CMK (cell line): ENCODE results near the gene SLC7A4.

Source experiments
- DNase-seq: peaks from one replicate; pipeline ENCODE4 v3.0.0-alpha.2; 2010; ENCODE audit warnings: low read depth

SLC7A4 gene

DNA sequence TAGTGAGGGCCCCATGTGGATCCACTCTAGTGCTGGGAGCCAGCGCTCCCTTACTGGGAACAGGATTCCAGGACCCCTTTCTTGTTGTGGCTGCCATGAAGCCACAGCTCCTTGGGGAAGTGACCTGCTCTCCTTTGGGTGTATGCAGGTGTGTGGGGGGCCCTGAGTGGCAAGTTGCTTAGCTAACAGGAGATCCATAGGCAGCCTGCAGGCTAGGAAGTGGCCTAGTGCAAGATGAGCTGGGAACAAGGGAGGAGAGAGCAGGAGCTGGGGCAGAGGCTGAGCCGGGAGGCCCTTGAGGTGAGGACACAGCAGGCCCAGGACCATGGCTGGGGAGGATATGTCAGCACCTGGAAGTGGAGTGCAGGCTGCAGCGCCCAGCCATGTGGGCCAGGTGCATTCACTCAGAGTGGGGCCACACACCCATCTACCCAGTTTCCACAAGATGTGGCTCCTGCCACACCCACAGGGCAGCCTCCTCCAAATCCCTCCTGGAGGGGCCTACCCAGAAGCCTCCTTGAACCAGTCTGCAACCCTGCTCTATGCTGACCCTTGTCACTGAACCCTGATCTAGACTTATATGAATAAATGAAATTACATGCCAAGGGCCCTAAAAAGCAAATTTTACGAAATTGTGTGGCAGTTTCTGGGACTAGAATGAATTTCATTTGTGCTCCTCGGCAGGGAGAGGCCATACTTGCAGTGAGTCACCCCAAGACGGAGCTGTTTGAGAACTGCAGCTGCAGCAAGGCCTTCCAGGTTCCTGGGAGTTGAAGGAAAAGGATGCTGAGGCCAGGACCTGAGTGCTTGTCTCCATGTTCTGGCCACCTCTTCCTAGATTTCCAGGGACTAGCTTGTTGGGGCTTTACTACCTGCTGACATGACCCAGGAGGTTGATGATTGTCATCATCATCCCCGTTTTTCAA lies 33.7 kb downstream of the SLC7A4 start:
- DNase-seq = no peak

DNA sequence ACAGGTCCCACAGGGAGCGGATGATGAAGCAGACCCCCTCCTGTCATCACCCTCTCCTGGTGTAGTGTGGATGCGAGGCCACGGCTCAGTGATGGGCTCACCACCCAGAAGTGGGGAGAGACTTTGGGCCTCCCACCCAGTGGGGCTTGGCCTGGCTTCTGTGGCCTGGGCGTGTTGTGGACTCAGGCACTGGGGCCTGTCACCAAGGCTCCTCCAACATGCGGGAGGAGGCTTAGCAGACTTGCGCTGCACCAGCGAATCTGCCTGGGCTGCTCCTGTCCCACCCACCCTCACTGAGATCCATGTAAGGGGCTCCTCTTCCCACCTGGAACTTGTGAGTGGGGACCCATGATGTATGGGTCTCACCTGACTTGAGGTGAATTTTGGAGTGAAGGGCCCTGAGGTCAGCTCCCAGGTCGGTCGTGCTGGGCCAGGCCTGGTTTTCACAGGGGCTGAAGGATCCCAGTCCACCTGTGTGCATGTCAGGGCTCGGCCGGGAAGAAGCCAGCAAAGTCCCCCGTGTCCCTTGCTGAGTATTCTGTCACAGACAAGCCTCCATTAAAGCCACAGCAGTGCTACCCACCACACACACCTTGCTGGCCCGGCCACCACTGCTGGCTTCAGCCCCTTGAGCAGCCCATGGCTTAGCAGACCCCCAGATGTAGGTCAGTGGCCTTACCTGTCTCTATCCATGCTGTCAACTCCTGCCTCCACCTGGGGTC lies 34.7 kb downstream of the SLC7A4 start:
- DNase-seq = no peak

DNA sequence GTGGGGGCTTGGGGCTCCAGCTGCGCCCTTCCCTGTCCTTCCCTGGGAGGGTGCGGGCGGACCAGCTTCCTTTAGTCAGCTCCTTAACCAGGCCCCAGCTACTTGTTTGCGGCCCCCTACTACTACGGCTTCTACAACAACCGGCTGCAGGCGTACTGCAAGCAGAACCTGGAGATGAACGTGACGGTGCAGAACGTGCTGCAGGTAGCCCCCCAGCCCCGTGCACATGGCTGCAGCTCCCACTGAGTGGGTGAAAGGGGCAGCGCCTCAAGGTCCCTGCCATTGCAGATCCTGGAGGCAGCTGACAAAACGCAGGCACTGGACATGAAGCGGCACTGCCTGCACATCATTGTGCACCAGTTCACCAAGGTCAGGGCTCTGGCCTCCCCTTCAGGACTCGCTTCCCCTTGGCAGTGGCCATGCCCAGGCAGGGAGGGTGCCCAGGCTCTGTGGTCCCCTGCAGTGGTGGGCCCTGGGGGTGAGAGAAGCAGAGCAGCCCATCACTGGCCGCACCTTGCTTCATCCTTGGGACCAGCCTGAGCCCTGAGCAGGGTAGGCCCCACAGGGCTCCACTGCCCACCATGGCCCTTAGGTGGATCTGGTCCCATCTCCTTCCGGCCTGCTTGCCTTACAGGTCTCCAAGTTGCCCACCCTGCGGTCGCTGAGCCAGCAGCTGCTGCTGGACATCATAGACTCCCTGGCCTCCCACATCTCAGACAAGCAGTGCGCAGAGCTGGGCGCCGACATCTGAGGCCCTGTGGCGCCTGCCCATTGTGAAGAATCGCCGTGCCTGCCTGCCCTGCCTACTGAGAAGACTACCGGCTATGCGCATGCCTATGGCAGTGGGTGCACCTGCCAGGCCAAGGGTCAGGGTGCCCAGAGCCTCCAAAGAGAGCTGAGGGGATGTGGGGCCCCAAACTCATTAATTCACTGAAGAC lies 35.5 kb downstream of the SLC7A4 start:
- no peak for DNase-seq

DNA sequence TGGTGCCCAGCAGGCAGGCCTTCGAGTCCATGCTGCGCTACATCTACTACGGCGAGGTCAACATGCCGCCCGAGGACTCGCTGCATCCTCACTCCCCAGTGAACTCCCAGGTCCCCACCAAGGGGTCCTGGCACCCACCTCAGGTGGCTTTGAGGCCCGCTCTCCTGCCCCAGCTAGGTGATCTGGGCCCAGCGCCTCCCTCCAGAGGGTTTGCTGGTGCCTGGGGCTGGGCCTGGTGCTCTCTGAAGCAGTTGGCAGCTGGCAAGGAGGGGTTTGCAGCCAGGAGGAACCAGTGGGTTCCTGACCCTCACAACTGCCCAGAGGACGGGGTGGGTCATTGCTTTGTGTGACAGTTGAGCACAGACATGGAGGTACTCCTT lies 36.3 kb downstream of the SLC7A4 start:
- DNase-seq = no peak

DNA sequence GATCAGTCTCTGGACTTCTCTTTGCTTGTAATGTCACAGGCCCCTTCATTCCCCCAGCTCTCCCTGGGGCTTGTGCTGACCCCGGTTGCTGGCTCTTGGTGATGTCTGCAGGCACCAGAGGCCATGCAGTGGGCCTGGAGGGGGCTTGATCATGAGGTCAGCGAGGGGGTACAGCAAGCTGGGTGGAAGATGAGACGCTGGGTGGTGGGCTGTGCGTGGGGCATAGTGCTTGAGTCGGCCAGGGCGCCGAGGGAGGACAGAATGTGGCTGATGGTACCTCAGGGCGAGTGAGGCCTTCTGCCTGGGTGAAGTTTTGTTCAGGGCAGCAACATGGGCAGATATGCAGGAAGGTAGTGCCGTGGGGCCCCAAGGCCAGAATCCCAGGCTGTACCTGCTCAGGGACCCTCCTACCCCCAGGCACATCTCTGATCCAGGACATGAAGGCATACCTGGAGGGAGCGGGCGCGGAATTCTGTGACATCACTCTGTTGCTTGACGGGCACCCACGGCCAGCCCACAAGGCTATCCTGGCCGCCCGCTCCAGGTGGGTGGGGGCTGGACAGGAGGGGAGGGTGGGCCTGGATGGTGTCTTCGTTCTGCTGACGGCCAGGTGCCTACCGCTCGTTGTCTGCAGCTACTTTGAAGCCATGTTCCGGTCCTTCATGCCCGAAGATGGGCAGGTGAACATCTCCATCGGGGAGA lies 36.9 kb downstream of the SLC7A4 start:
- no peak for DNase-seq

DNA sequence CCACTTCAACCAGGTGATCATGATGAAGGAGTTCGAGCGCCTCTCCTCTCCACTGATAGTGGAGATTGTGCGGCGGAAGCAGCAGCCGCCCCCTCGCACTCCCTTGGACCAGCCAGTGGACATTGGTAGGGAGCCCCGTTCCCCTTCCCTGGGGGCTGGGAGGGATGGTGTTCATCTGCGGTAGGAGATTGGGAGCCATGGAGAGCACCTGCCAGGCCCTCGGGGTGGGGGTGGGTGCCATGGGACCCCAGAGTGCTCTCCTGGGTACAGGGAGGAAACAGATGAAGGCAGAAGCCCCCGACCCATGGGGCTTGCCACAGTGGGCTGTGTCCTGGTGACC lies 37.5 kb downstream of the SLC7A4 start:
- no peak for DNase-seq

DNA sequence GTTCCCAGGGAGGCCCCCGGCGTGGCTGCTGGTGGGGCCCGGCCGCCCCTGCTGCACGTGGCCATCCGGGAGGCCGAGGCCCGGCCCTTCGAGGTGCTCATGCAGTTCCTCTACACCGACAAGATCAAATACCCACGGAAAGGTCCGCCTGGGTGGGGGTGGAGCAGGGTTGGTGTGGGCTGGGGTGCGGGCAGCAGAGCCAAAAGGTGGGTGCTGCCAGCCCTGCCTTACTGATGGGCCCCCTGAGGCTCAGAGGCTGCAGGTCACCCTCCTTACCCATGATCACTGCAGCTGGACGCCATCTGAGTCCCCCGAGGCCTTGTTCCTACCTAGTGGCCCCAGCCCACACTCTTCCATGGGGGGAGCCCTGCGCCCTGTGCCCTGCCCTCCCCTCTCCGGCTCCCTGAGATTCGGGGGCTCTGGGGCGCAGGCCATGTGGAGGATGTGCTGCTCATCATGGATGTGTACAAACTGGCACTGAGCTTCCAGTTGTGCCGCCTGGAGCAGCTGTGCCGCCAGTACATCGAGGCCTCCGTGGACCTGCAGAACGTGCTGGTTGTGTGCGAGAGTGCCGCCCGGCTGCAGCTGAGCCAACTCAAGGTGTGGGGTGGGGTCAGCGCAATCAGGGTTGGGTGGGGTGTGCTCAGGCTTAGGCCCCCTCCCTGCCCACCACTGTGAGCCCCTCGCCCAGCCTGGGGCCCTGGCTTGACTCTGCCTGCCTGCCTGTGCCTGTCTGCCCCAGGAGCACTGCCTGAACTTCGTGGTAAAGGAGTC lies 38.0 kb downstream of the SLC7A4 start:
- no peak for DNase-seq

DNA sequence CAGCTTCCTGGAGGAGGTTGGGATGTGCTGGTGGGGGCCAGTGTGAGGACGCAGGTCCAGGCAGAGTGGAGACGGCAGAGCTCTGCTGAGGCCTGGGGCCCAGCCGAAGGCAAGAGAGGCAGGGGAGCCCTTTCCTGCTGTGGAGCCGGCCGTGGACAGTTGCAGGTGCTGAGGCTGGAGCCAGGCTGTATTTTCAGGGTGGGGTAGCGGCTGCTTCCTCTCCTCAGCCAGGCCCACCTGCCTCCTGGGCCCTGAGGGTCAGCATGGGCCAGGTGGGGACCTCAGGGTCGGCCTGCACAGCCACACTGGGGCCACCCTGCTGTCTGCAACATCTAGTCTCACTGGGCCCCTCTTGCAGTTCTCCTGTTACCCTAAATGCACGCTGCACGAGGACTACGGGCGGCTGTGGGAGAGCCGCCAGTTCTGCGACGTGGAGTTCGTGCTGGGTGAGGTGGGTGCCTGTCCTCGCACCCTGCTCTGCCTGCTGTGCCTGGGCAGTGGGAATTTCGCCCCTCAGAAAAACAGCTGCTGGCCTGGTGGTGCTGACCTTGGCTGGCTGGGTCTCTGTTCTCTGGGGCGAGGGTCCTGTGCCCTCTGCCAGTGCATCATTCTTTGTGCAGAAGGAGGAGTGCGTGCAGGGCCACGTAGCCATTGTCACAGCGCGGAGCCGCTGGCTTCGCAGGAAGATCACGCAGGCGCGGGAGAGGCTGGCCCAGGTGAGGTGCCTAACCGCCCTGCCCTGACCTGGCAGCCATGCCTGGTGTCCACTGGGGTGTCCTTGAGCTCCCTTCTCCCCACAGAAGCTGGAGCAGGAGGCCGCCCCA lies 38.8 kb downstream of the SLC7A4 start:
- no peak for DNase-seq

DNA sequence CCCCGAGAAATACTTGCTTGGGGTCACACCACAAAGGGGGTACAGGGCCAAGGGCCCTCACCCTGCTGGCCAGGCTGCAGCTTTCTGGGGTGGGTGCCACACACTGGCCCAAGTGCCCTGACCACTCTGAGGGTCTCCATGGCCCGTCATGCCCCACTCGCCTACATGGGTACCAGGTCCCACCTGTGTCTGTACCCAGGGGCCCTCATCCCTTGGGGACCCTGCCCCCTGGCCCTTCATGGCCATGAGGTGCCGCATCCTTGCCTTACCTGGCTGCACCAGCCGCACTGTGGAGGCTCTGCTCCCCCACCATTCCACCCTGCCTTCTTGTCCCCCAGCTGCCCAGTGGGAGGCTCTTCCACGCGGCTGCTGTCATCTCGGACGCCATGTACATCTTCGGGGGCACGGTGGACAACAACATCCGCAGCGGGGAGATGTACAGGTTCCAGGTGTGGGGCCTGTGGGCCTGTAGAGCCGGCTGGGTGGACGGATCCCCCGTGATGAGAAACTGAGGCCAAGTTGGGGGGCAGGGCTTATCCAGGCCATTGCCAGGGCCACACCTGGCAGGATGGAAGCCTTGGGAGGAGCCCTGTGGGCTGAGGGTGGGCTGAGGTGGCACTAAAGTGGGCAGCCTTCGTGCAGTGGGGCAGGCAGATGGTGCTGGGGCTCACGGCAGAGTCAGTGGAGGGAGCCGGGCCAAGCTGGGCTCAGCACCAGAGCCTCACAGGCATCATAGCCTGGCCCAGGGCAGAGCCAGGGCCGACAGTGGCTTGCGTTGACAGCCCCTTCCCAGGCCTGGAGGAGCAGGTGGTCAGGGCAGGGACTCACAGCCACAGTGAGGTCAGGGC lies 39.7 kb downstream of the SLC7A4 start:
- DNase-seq = no peak

DNA sequence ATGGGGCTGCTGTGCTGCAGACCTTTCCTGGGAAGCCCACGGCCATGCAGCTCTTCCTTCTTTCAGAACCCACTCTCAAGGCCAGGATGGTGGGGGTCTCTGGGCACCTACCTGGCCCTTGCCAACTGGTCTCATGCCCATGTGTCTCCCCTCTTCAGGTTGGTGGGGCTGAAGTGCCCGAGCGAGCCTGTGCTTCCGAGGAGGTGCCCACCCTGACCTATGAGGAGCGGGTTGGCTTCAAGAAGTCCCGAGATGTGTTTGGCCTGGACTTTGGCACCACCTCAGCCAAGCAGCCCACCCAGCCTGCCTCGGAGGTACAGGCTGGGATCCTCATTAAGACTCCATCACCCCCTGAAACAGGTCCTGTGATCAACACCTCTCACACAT lies 40.3 kb downstream of the SLC7A4 start:
- no peak for DNase-seq

DNA sequence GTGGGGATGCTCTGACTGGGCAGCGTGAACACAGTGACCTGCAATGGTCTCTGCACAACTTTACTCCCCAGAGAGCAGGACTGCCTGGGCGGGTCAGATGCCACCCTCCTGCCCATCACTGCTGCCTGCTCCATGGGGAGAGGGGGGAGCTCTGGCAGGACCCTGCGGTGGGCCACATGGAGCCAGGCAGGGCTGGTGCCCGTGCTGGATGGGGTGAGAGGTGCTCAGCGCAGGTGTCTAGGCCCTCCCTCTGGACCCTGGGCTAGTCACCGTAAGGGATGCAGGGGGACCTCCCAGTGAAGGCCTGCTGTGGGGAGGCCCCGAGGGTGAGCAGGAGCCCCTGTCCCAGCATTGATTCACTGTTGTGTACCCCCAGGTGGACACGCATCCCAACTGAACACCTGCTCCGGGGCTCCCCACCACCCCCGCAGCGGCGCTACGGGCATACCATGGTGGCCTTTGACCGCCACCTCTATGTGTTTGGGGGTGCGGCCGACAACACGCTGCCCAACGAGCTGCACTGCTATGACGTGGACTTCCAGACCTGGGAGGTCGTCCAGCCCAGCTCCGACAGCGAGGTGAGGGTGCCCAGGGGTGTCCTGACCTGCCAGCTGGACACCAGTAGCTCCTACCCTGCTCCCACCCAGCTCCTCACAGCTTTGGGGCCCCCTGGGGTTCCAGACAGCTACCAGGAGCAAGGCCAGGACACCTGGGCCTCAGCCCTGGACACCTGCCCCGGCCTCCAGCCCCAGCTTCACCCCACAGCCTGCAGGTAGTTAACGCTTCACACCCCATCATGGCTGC lies 40.9 kb downstream of the SLC7A4 start:
- no peak for DNase-seq

DNA sequence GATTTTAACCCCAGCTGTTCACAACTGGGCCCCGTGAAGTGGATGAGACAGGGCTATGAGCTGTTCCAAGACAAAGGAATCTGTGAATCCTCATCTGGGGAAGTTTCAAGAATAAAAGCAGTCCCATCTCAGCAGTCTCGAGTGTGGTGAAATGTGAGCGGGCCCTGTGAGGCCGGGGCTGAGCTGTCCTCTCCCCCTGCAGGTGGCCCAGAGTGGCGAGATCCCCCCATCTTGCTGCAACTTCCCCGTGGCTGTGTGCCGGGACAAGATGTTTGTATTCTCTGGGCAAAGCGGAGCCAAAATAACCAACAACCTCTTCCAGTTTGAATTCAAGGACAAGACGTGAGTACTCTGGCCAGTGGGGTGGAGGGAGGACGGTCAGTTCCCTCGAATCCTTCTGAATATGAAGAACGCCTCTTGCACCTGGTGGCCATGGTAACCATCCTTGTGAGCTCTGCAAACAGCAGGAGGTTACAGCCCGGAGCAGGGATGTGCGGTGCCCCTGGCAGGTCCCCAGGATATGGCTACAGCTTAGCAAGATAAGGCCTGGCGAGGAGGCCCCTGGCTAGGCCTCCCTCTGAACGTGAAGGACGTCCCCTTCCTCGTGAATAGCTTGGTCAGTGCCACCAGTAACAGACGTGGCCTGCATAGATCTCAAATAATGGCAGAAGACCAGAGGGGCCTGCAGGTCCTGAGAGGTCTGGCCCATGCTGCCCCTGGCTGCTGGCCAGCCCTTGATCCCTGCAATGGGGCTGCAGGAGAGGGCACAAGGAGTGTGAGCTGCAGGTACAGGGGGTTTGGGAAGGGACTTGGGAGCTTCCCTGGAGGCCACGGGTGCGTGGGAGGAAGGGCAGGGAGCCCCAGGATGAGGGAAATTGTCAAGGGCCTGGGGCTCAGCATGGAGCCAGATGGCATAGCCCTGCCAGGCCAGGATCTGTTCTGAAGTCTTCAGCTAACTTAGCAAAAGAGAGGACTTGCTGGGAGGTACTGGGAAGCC lies 41.9 kb downstream of the SLC7A4 start:
- no peak for DNase-seq

DNA sequence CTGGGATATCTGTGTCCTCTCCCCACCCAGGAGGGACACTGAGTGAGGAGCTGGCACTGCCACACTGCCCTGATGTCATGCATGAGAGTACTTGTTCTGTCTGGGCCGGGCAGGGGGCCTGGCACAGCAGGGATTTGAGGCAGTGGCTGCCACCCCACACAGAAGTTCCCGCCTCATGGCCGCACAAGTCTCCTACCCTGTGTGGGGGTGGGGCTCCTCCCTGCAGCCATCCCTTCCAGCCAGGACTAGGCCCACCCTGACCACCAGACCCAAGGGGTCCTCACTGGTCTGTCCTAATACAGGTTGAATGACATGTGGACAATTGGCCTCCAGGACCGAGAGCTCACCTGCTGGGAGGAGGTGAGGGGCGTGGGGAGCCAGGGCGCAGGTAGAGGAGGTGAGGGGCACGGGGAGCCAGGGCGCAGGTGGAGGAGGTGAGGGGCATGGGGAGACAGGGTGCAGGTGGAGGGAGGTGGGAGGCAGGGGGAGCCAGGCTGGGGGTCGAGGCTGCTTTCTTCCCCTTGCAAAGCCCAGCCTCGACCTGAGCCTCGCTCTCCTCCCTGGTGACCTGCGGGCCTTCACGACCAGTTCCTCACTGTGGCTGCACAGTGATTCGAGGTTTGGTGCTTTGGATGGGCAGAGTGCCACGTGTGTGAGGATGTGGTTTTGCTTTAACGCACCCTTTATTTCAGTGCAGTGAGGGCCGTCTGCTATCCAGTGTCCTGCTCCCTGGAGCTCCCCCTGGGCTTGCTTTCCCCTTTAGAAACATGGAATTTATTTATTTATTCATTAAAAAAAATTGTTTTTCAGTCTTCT lies 42.8 kb downstream of the SLC7A4 start:
- DNase-seq = no peak

DNA sequence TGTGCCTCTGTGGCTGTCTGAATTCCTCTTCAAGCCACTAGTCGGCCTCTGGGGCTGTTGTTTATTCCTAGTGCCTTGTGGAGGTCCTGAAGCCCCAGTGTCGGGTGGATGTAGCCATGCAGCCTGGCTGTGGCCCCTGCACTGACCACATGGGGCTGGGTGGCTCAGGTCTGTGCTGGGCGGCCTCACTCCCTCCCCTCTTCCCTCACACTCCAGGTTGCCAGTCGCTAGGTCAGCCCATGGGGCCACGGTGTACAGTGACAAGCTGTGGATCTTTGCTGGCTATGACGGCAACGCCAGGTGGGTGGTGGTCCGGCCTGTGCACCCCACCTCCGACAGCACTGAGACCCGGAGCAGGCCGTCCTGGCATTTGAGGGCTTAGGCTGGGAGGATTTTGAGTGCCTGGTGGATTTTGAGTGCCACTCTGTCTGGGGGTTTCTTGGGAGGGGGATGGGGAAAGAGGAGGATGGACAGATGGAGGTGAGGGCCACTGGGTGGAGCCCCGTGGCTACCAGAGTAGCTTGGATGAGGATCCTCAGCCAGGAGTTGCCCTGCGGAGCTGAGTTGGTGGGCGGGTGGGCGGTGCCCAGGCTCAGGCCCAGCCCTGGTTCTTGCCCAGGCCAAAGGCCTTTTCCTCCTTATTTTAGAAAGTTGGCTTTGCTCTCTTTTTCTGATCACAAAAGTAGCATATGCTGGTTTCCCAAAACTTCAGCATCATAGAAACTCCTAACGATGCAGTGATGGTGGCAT lies 43.6 kb downstream of the SLC7A4 start:
- no peak for DNase-seq

DNA sequence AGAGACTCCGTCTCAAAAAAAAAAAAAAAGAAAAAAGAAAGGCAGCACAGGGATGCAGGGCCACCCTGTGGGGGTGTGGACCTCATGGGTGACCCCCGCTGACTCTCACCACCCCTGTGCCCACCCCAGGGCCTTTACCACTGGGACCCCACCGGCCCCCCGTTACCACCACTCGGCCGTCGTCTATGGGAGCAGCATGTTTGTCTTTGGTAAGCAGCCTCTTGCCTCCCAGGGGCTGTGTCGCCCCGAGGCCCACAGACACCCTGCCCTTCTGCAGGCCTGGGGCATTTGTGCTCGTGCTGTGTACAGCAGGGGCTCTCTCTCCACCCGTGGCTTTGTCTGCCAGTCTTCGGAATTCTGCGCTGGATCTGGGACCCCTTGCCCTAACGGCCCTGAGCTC lies 45.0 kb downstream of the SLC7A4 start:
- no peak for DNase-seq

DNA sequence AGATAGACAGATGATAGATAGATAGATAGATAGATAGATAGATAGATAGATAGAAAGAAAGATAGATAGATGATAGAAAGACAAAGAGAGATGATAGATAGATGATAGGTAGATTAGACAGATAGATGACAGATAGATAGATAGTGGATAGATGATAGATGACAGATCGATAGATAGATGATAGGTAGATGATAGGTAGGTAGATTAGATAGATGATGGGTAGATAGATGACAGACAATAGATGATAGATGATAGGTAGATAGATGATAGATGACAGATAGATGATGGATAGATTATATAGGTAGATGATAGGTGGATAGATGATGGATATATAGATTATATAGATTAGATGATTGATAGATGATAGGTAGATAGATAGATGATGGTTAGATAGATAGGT lies 46.0 kb downstream of the SLC7A4 start:
- no peak for DNase-seq
